ENCODE results near the gene EXOC6B.

The EXOC6B gene

GRCh38 chr2:72859831-72860262 is 34.0 kb upstream of the EXOC6B start:
- peak; percentile 41; the same call in 1 of the 2 replicates for TF ChIP-seq CTCF (IDR thresholded peaks at IDR 0.05; ENCODE audit: low read depth, low read length)
- no peak overlapping the region for H3K4me3 ChIP-seq (ENCODE audit: low read depth, low read length)

GRCh38 chr2:72851333-72851732 is 25.5 kb upstream of the EXOC6B start:
- TF ChIP-seq CTCF (IDR thresholded peaks at IDR 0.05; ENCODE audit: low read depth, low read length): no peak
- H3K4me3 ChIP-seq (ENCODE audit: low read depth, low read length): no peak overlapping the region

GRCh38 chr2:72849138-72849462 is 23.3 kb upstream of the EXOC6B start:
- TF ChIP-seq CTCF (IDR thresholded peaks at IDR 0.05; ENCODE audit: low read depth, low read length): no peak
- no peak overlapping the region for H3K4me3 ChIP-seq (ENCODE audit: low read depth, low read length)

- no peak for TF ChIP-seq CTCF (IDR thresholded peaks at IDR 0.05; ENCODE audit: low read depth, low read length)
- no peak overlapping the region for H3K4me3 ChIP-seq (ENCODE audit: low read depth, low read length)
Measured at GRCh38 chr2:72848436-72849137, 22.8 kb upstream of the EXOC6B start.

GRCh38 chr2:72847534-72848315 is 21.9 kb upstream of the EXOC6B start:
- no peak overlapping the region for H3K4me3 ChIP-seq (ENCODE audit: low read depth, low read length)
- TF ChIP-seq CTCF (IDR thresholded peaks at IDR 0.05; ENCODE audit: low read depth, low read length): no peak

- TF ChIP-seq CTCF (IDR thresholded peaks at IDR 0.05; ENCODE audit: low read depth, low read length): no peak
- no peak overlapping the region for H3K4me3 ChIP-seq (ENCODE audit: low read depth, low read length)
Measured at GRCh38 chr2:72846171-72847095, 20.6 kb upstream of the EXOC6B start.

Measured in WI38 (cell line).